ENCODE results near the gene EIF5A2.
"Not testable (repeated sequence)": the region's sequence is repeated elsewhere in the genome, so short reads cannot be mapped to it uniquely, and the experiment has no call there.

- TF ChIP-seq CTCF (IDR thresholded peaks at IDR 0.05 in 2 of 3, conservative IDR thresholded peaks at IDR 0.05 in 1 of 3; ENCODE audit: control insufficient read depth in 2 of 3, extremely low read depth in 1 of 3, insufficient read depth in 1 of 3, low read depth in 3 of 3, low read length in 3 of 3); ZBTB11 (CRISPR knock-in tag; IDR thresholded peaks at IDR 0.05); POLR2AphosphoS5 (IDR thresholded peaks at IDR 0.05; ENCODE audit: low read length); JUND (IDR thresholded peaks at IDR 0.05; ENCODE audit: low read depth, low read length); EZH2 (IDR thresholded peaks at IDR 0.05; ENCODE audit: borderline replicate concordance, control insufficient read depth, low read depth, low read length); CBFB (IDR thresholded peaks at IDR 0.05; ENCODE audit: low read depth); IRF3 (IDR thresholded peaks at IDR 0.05); JUNB (IDR thresholded peaks at IDR 0.05); FOXK2 (IDR thresholded peaks at IDR 0.05); ETV6 (conservative IDR thresholded peaks at IDR 0.05 in 1 of 2, IDR thresholded peaks at IDR 0.05 in 1 of 2; ENCODE audit: borderline replicate concordance in 1 of 2, low read depth in 1 of 2); ZBTB33 (IDR thresholded peaks at IDR 0.05); SREBF1 (IDR thresholded peaks at IDR 0.05; ENCODE audit: low read length); NR2C2 (IDR thresholded peaks at IDR 0.05; ENCODE audit: borderline replicate concordance, control insufficient read depth, insufficient read length, low read depth): not testable (repeated sequence)
Observed at GRCh38 chr3:170896333-170896732, 12.1 kb downstream of the EIF5A2 start.
